Measurements from ENCODE around the gene PIK3R6. TPM values are rescaled to one million over a fixed set of nuclear protein-coding genes. Genes with fewer than 3 reads are reported as not detected.

Gene PIK3R6
- total and polyA plus RNA-seq, 7 experiments from 2014 or later: 0.06 to 11.3 (median 0.43) TPM

DNA sequence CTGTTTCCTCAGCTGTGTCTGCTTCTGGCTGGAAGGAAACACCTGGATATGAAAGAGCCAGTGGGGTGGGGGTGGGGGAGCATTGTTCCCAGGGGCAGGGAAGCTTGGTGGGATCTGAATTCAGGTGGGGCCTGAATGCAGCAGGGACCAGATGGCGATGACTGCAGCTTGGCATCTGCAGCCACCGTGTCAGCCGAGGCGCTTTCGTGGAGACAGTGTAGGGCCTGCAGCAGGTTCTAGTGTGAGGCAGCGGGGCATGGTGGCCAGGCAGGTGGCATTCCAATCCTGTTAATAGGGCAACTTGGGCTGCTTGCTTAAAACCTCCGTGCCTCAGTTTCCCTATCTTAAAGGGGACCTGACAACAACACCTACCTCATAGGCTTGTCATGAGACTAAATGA lies 1.7 kb downstream of the PIK3R6 start:
- ChIA-PET POLR2A (no interaction called here), CTCF (interaction anchor here (0.9 kb wide), 1 partner anchor 132 kb away, joined by 3 read pairs; no protein-coding TSS in a partner anchor)
- Mint-ChIP-seq H3K36me3 (peaks cover 8 to 21% (median 10%) of the 10 kb centered on the region in 5 donors), H3K4me3 (peak overlapping the region in 1 of 10 donors; percentile 22), H3K27ac (no peak overlapping the region), H3K4me1 (peaks cover 33 to 58% (median 51%) of the 10 kb centered on the region in 7 donors), H3K27me3 (no peaks in the 10 kb centered on the region), H3K9me3 (peaks cover 0 to 1% (median 0%) of the 10 kb centered on the region in 11 donors)
- Histone ChIP-seq H3K9me3 (ENCODE audit: control insufficient read depth in 2 of 3, low read length in 3 of 3) (no peaks in the 10 kb centered on the region), H3K36me3 (ENCODE audit: control insufficient read depth in 2 of 3, insufficient read depth in 3 of 3, low read length in 3 of 3) (no peaks in the 10 kb centered on the region), H3K27ac (ENCODE audit: low read depth, low read length) (no peak overlapping the region), H3K27me3 (ENCODE audit: control insufficient read depth in 2 of 2, insufficient read depth in 2 of 2, low read length in 2 of 2) (no peaks in the 10 kb centered on the region), H3K4me1 (ENCODE audit: control insufficient read depth in 2 of 2, insufficient read depth in 2 of 2, low read length in 2 of 2) (peaks cover 7 to 23% of the 10 kb centered on the region in 2 donors), H3K4me3 (ENCODE audit: low read length) (no peak overlapping the region)
- DNase-seq (no peak), ATAC-seq (no peak)
- intact Hi-C loops (cut with micrococcal nuclease): no loop called here

DNA sequence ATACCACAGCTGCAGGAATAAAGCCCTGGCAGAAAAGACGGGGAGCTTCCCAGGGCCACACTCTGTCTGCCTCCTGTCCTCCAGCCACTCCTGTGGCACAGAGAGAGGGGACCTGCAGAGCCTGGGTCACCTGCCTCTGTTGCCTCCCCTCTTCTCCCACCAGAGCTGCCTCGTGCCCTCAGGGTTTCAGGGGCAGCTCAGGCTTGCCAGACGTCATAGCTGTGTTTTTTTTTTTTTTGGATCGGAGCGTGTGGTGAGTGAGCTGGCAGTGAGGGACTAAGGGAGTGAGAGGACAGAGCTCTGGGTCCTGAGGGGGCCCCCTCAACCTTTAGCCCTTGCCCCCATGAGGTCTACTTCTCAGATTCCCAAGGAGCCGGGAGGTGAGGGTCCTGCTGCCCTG lies 2.1 kb downstream of the PIK3R6 start:
- intact Hi-C loops (cut with micrococcal nuclease): no loop called here
- Mint-ChIP-seq H3K36me3 (peaks cover 8 to 21% (median 10%) of the 10 kb centered on the region in 5 donors), H3K27ac (no peak overlapping the region), H3K9me3 (peaks cover 0 to 1% (median 0%) of the 10 kb centered on the region in 11 donors), H3K27me3 (no peaks in the 10 kb centered on the region), H3K4me3 (no peak overlapping the region), H3K4me1 (peaks cover 33 to 58% (median 51%) of the 10 kb centered on the region in 7 donors)
- ChIA-PET POLR2A (no interaction called here), CTCF (interaction anchor here (0.9 kb wide), 1 partner anchor 133 kb away, joined by 3 read pairs; no protein-coding TSS in a partner anchor)
- Histone ChIP-seq H3K36me3 (ENCODE audit: control insufficient read depth in 2 of 3, insufficient read depth in 3 of 3, low read length in 3 of 3) (no peaks in the 10 kb centered on the region), H3K27ac (ENCODE audit: low read depth, low read length) (no peak overlapping the region), H3K4me1 (ENCODE audit: control insufficient read depth in 2 of 2, insufficient read depth in 2 of 2, low read length in 2 of 2) (peaks cover 7 to 23% of the 10 kb centered on the region in 2 donors), H3K4me3 (ENCODE audit: low read length) (no peak overlapping the region), H3K27me3 (ENCODE audit: control insufficient read depth in 2 of 2, insufficient read depth in 2 of 2, low read length in 2 of 2) (no peaks in the 10 kb centered on the region), H3K9me3 (ENCODE audit: control insufficient read depth in 2 of 3, low read length in 3 of 3) (no peaks in the 10 kb centered on the region)
- ATAC-seq (no peak), DNase-seq (no peak)

DNA sequence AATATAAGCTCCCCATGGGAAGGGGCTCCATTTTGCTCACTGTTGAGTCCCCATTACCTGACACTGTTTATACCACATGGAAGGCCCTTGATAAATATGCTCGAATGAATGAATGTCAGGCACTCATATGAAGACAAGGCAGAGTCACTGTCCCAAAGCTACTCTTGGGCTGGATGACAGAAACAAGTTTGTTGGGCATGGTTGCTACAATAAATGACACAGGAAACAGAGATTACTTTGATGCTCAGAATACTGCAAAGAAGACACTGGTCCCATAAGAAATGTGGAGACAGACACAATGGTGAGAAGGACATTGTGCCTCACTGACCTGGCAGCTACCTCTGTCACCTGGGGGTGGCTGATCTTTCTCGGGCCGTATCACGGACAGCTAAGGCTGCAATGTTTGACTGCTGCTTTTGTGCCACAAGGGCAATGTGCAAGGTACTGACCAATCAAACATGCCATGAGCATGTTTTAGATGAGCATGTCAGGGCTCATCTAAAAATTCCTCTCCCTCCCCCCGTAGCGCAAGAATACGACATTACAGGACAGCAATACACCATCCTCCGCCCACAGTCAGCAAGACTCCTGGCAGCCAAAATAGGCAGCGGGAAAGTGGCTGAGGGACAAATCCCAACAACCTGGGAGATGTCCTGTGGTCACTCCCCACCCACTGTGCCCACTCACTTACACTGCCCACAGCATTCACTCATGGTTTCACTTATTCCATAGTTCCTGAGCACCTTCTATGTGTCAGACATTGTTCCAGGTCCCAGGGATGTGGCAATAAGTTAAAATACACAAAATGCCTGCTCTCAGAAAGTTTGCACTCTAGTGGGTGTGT lies 5.0 kb downstream of the PIK3R6 start:
- CTCF ChIA-PET: no interaction called here
- DNase-seq (peak in 1 of 9 donors; percentile 10), ATAC-seq (no peak)
- H3K4me1 Mint-ChIP-seq: peaks cover 34 to 60% (median 44%) of the 10 kb centered on the region in 7 donors
- no peaks in the 10 kb centered on the region for H3K36me3 ChIP-seq (ENCODE audit: control insufficient read depth in 2 of 3, insufficient read depth in 3 of 3, low read length in 3 of 3)
- H3K9me3 Mint-ChIP-seq: no peaks in the 10 kb centered on the region
- peak overlapping the region in 3 of 9 donors; percentile 21 to 79 (median 54) for H3K27ac Mint-ChIP-seq
- no peak overlapping the region for H3K4me3 ChIP-seq (ENCODE audit: low read length)
- no peak overlapping the region for H3K27ac ChIP-seq (ENCODE audit: low read depth, low read length)
- intact Hi-C loops (cut with micrococcal nuclease): no loop called here
- POLR2A ChIA-PET: no interaction called here
- H3K9me3 ChIP-seq (ENCODE audit: control insufficient read depth in 2 of 3, low read length in 3 of 3): no peaks in the 10 kb centered on the region
- H3K4me1 ChIP-seq (ENCODE audit: control insufficient read depth in 2 of 2, insufficient read depth in 2 of 2, low read length in 2 of 2): peaks cover under 1 to 25% of the 10 kb centered on the region in 2 donors
- H3K27me3 ChIP-seq (ENCODE audit: control insufficient read depth in 2 of 2, insufficient read depth in 2 of 2, low read length in 2 of 2): no peaks in the 10 kb centered on the region
- peak overlapping the region in 2 of 10 donors; percentile 6 to 21 for H3K4me3 Mint-ChIP-seq
- H3K36me3 Mint-ChIP-seq: peaks cover 8 to 34% (median 10%) of the 10 kb centered on the region in 5 donors
- H3K27me3 Mint-ChIP-seq: no peaks in the 10 kb centered on the region

DNA sequence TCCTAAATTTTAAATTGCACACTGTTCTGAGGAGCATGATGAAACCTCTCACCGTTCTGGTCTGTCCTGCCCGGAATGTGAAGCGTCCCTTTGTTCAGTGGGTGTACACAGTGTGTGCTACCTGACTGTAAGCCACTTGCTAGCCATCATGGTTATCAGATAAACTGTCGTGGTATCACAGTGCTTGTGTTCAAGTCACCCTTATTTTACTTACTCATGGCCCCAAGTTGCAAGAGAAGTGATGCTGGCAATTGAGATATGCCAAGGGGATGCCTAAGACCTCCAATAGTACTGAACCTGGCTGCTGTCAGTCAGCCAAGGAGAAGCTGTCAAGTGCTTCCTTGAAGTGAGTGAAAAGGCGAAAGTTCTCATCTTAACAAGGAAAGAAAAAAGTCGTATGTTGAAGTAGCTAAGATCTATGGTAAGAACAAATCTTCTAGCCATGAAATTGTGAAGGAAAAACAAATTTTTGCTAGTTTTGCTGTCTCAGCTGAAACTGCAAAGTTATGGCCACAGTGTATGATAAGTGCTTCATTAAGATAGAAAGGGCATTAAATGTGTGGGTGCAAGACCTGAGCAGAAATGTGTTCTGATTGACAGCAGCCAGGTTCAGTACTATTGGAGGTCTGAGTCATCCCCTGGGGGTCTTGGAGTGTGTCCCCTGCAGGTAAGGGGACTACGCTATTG lies 5.8 kb downstream of the PIK3R6 start:
- Mint-ChIP-seq H3K27ac (peak overlapping the region in 4 of 9 donors; percentile 54 to 79 (median 70)), H3K27me3 (no peaks in the 10 kb centered on the region), H3K4me1 (peaks cover 32 to 60% (median 42%) of the 10 kb centered on the region in 7 donors), H3K36me3 (peaks cover 8 to 35% (median 10%) of the 10 kb centered on the region in 5 donors), H3K4me3 (peak overlapping the region in 3 of 10 donors; percentile 6 to 60 (median 8)), H3K9me3 (no peaks in the 10 kb centered on the region)
- DNase-seq (peak in 1 of 9 donors; percentile 11), ATAC-seq (peak; percentile 36)
- H3K27me3 ChIP-seq (ENCODE audit: control insufficient read depth in 2 of 2, insufficient read depth in 2 of 2, low read length in 2 of 2): no peaks in the 10 kb centered on the region
- no peak overlapping the region for H3K4me3 ChIP-seq (ENCODE audit: low read length)
- intact Hi-C loops (cut with micrococcal nuclease): no loop called here
- H3K27ac ChIP-seq (ENCODE audit: low read depth, low read length): no peak overlapping the region
- H3K9me3 ChIP-seq (ENCODE audit: control insufficient read depth in 2 of 3, low read length in 3 of 3): no peaks in the 10 kb centered on the region
- ChIA-PET CTCF (no interaction called here), POLR2A (no interaction called here)
- peaks cover 0 to 17% of the 10 kb centered on the region in 2 donors for H3K4me1 ChIP-seq (ENCODE audit: control insufficient read depth in 2 of 2, insufficient read depth in 2 of 2, low read length in 2 of 2)
- H3K36me3 ChIP-seq (ENCODE audit: control insufficient read depth in 2 of 3, insufficient read depth in 3 of 3, low read length in 3 of 3): no peaks in the 10 kb centered on the region

DNA sequence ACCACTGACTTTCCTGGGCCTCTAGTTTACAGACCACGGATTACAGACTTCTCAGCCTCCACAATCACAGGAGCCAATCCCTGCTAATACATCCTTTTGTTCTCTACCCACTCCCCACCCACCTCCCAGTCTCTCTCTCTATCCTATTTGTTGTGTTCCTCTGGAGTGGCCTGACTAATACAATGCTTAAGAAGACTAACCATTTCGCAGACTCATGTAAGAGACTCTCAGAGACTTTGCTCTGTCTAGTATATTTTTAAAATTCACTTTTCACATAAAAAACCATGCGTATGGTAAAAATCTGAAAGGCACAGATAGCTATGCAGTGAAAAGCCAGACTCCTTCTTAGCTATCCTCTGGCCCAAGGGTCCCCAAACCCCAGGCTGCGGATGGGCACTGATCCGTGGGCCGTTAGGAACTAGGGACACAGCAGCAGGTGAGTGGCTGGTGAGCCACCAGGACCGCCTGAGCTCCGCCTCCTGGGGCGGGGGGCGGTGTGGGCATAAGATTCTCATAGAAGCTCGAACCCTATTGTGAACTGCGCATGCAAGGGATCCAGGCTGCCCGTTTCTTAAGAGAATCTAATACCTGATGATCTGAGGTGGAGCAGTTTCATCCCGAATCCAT lies 7.6 kb downstream of the PIK3R6 start:
- Histone ChIP-seq H3K36me3 (ENCODE audit: control insufficient read depth in 2 of 3, insufficient read depth in 3 of 3, low read length in 3 of 3) (no peaks in the 10 kb centered on the region), H3K27me3 (ENCODE audit: control insufficient read depth in 2 of 2, insufficient read depth in 2 of 2, low read length in 2 of 2) (no peaks in the 10 kb centered on the region), H3K4me3 (ENCODE audit: low read length) (no peak overlapping the region), H3K4me1 (ENCODE audit: control insufficient read depth in 2 of 2, insufficient read depth in 2 of 2, low read length in 2 of 2) (peaks cover 0 to 14% of the 10 kb centered on the region in 2 donors), H3K9me3 (ENCODE audit: control insufficient read depth in 2 of 3, low read length in 3 of 3) (no peaks in the 10 kb centered on the region), H3K27ac (ENCODE audit: low read depth, low read length) (no peak overlapping the region)
- Mint-ChIP-seq H3K4me3 (no peak overlapping the region), H3K36me3 (peaks cover 6 to 34% (median 8%) of the 10 kb centered on the region in 5 donors), H3K27ac (peak overlapping the region in 3 of 9 donors; percentile 24 to 81 (median 65)), H3K4me1 (peaks cover 28 to 52% (median 38%) of the 10 kb centered on the region in 7 donors), H3K27me3 (no peaks in the 10 kb centered on the region), H3K9me3 (no peaks in the 10 kb centered on the region)
- ChIA-PET CTCF (interaction anchor here (1.0 kb wide), 1 partner anchor 12 kb away, joined by 3 read pairs; no protein-coding TSS in a partner anchor), POLR2A (interaction anchor here (0.6 to 0.7 kb wide), 2 partner anchors 150 to 895 kb away, joined by 3 read pairs; no protein-coding TSS in a partner anchor)
- intact Hi-C loops (cut with micrococcal nuclease): loop anchor here in 1 of 2 donors (5.0 kb wide), 1 partner anchor 37 kb away; no protein-coding TSS in a partner anchor
- ATAC-seq: no peak
- no peak for DNase-seq

All from naive thymus-derived CD4-positive, alpha-beta T cell (primary cell).